Naive thymus-derived CD8-positive, alpha-beta T cell (primary cell): ENCODE results near the gene D2HGDH. TPM values are rescaled to one million over a fixed set of nuclear protein-coding genes. Genes with fewer than 3 reads are reported as not detected.
"Not testable (repeated sequence)": the region's sequence is repeated elsewhere in the genome, so short reads cannot be mapped to it uniquely, and the experiment has no call there.

Source experiments
- ATAC-seq, 2 donors: fragments of 150-1000 bp; cut with Tn5 transposase in 1 of 2; sonication (Bioruptor Pico), chemical (Tn5 transposase) in 1 of 2; 1 replicate in 1 of 2; 2 replicates in 1 of 2; pipeline ENCODE4 v1.10.0; 2021; ENCODE audit warnings: mild to moderate bottlenecking in 2 of 2, moderate library complexity in 2 of 2
- POLR2A ChIA-PET: fragments of 350-600 bp; sonication (Branson Sonifier 250); formaldehyde crosslinking; loops from one replicate; lab custom pipeline; 2021; ENCODE audit warnings: antibody characterized with exemption; lab: Charles Lee
- DNase-seq, 10 donors: peaks; one replicate each; pipeline versions ENCODE4 v3.0.0 to v3.0.0-alpha.2; 2020 to 2022
- H3K27ac Mint-ChIP-seq, 10 donors: one replicate each; pipeline ENCODE4 v1.8.0; 2020 to 2022; ENCODE audit warnings: mild to moderate bottlenecking in 10 of 10, mixed read lengths in 10 of 10, moderate library complexity in 4 of 10, inconsistent platforms in 1 of 10
- H3K27me3 Mint-ChIP-seq, 5 donors: one replicate each; pipeline ENCODE4 v1.8.0; 2021 to 2022; ENCODE audit warnings: mixed read lengths in 5 of 5
- H3K36me3 Mint-ChIP-seq, 3 donors: one replicate each; pipeline ENCODE4 v1.8.0; 2020 to 2022; ENCODE audit warnings: mixed read lengths in 3 of 3, mild to moderate bottlenecking in 2 of 3, inconsistent platforms in 1 of 3
- H3K4me1 Mint-ChIP-seq, 4 donors: one replicate each; pipeline ENCODE4 v1.8.0; 2021 to 2022; ENCODE audit warnings: mixed read lengths in 4 of 4
- H3K4me3 Mint-ChIP-seq, 10 donors: one replicate each; pipeline ENCODE4 v1.8.0; 2020 to 2022; ENCODE audit warnings: mild to moderate bottlenecking in 10 of 10, mixed read lengths in 10 of 10, moderate library complexity in 6 of 10, inconsistent platforms in 1 of 10
- H3K9me3 Mint-ChIP-seq, 9 donors: one replicate each; pipeline ENCODE4 v1.8.0; 2020 to 2022; ENCODE audit warnings: mixed read lengths in 9 of 9, mild to moderate bottlenecking in 3 of 9, inconsistent platforms in 1 of 9, moderate library complexity in 1 of 9
- polyA plus RNA-seq, 3 donors: library from polyadenylated mRNA; unstranded; fragments of 300-500 nt; fragmentation: Illumina TruSeq; gene quantifications; one replicate each; pipeline ENCODE4 v1.2.3, GENCODE V29; 2021
- total RNA-seq, 8 experiments: library from RNA in 2 of 8; stranded (reverse) in 2 of 8; gene quantifications; one replicate each; pipeline ENCODE4 v1.2.3 and lab custom pipeline; 2021 to 2026

Gene D2HGDH
- total and polyA plus RNA-seq, 5 experiments from 2014 or later = 1.5 to 51.6 (median 6.8) TPM

DNA sequence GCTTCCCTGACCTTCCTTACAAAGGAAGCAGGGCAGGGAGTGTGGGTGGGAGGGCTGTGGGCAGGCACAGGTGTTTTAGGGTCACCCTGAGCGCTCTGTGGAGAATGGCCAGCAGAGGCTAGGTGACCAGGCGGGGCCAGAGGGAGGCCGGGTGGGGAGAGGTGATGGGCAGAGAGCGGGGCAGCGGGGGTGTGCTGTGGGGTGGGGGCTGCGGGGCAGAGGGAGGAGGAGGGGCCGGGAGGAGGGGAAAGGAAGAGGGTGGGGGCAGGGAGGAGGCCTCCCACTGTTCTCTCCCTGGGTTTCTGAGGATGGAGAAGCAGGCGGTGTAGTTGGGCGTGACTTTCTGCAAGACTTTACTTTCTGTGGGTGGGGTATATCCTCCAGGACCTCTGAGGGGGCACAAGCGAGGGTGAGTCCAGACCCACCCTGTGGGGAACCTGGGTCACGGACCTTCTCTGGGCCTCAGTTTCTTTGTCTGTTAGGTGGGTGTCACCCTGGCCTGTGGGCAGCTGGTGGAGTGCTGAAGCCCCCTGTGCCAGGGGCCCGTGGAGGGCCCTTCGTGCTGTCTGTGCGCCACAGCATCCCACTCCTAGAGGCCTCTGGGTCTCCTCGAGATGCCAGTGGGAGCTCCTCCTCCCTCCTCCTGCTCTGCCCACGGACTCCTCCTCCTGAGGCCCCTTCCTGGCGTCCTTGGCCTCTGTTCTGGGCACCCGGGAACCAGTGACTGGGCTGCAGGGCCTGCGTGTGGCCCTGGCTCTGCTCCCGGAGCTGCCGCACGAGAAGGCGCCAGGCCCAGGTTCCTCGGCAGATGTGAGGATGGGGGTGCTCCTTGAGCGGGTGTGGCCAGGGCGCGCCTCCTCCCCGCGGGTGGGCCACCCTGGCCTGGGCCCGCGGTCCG is 68.2 kb downstream of the D2HGDH start:
- H3K27me3 Mint-ChIP-seq = peaks cover 0 to 9% (median 3%) of the 10 kb centered on the region in 5 donors
- H3K4me3 Mint-ChIP-seq = peak overlapping the region in 2 of 10 donors; percentile 14 to 69
- no peak overlapping the region for H3K27ac Mint-ChIP-seq
- H3K36me3 Mint-ChIP-seq = no peaks in the 10 kb centered on the region
- ATAC-seq (no peak), DNase-seq (no peak)
- no peaks in the 10 kb centered on the region for H3K9me3 Mint-ChIP-seq
- POLR2A ChIA-PET = no interaction called here
- peaks cover 4 to 11% (median 8%) of the 10 kb centered on the region in 4 donors for H3K4me1 Mint-ChIP-seq

DNA sequence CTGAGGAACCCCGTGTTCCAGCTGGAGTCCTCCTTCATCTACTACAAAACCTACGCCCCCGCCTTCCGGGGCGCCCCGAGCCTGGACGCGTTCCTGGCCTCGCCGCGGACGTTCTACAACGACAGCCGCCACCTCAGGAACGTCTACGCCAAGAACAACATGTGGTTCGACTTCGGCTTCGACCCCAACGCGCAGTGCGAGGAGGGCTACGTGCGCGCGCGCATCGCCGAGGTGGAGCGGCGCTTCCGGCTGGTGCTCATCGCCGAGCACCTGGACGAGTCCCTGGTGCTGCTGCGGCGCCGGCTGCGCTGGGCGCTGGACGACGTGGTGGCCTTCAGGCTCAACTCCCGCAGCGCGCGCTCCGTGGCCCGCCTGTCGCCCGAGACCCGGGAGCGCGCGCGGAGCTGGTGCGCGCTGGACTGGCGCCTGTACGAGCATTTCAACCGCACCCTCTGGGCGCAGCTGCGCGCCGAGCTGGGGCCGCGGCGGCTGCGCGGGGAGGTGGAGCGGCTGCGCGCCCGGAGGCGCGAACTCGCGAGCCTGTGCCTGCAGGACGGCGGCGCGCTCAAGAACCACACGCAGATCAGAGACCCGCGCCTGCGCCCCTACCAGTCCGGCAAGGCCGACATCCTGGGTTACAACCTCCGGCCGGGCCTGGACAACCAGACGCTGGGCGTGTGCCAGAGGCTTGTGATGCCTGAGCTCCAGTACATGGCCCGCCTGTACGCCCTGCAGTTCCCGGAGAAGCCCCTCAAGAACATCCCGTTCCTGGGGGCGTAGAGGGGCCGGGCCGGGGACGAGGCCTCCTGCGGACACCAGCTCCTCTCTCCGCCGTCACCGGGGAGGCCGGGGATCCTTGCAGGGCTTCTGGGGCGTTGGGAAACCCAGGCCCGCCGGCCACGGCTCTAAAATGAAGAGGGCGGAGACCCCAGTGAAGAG is 69.2 kb downstream of the D2HGDH start:
- no peaks in the 10 kb centered on the region for H3K9me3 Mint-ChIP-seq
- POLR2A ChIA-PET = no interaction called here
- ATAC-seq (peak; percentile 70 to 71), DNase-seq (peak in 6 of 10 donors; percentile 14 to 62 (median 38))
- no peaks in the 10 kb centered on the region for H3K36me3 Mint-ChIP-seq
- H3K4me3 Mint-ChIP-seq = peak overlapping the region; percentile 50 to 75 (median 62)
- peak overlapping the region in 3 of 10 donors; percentile 55 to 82 (median 70) for H3K27ac Mint-ChIP-seq
- H3K27me3 Mint-ChIP-seq = peaks cover 3 to 13% (median 4%) of the 10 kb centered on the region in 5 donors
- H3K4me1 Mint-ChIP-seq = peaks cover 4 to 11% (median 8%) of the 10 kb centered on the region in 4 donors

DNA sequence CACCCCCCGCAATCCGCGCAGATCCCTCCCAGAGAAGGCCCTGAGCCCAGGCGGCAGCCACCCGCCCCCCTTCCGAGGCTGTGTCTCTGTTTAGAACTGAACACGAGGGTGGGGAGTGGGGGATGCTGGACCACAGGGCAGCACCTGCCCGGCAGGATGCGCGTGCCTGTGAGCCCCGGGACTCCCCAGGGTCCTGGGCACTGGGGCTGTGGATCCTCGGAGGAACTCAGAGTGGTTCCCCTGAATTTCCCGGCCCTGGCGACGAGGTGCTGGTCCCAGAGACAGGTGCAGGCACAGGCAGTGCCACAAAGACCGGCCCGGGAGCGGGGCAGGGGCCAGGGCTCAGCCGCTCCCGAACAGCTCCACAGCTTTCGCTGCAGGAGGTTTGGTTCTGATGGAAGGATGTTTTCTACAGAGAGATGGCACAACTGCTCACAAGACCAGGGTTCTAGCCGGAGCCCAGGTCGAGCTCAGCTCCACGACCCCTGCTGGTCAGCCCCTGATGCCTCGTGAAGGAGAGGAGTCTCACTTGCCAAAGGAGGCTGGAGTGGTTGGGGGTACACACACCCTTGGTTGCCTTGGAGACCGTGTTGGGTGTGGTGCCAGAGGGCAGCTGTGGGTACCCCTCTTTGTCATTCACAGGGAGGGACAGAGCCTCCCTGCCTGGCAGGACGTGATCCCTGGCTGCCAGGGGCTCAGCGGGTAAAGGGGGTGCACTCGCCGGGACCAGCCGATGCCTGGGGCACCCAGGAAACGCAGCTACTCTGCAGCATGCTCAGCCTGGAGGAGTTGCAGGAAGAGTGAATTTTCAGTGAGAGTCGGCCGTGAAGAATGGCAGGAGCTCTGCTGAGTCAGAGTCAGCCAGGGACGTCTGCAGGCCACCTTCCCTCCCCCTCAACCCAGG is 70.1 kb downstream of the D2HGDH start:
- ATAC-seq = peak; percentile 44 to 51

DNA sequence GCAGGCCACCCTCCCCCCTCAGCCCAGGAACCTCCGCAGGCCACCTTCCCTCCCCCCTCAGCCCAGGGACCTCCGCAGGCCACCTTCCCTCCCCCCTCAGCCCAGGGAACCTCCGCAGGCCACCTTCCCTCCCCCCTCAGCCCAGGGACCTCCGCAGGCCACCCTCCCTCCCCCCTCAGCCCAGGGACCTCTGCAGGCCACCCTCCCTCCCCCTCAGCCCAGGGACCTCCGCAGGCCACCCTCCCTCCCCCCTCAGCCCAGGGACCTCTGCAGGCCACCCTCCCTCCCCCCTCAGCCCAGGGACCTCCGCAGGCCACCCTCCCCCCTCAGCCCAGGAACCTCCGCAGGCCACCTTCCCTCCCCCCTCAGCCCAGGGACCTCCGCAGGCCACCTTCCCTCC is 71.8 kb downstream of the D2HGDH start:
- H3K27me3 Mint-ChIP-seq = peaks cover 3 to 25% (median 4%) of the 10 kb centered on the region in 5 donors
- DNase-seq, H3K4me3 Mint-ChIP-seq, H3K27ac Mint-ChIP-seq, POLR2A ChIA-PET, ATAC-seq, H3K36me3 Mint-ChIP-seq, H3K9me3 Mint-ChIP-seq: not testable (repeated sequence)
- H3K4me1 Mint-ChIP-seq = peaks cover 4 to 11% (median 8%) of the 10 kb centered on the region in 4 donors

More for the DNA sequence above, 70.1 kb downstream of the D2HGDH start:
- H3K36me3 Mint-ChIP-seq = no peaks in the 10 kb centered on the region
- peaks cover 4 to 11% (median 8%) of the 10 kb centered on the region in 4 donors for H3K4me1 Mint-ChIP-seq
- H3K4me3 Mint-ChIP-seq = peak overlapping the region in 9 of 10 donors; percentile 32 to 75 (median 65)
- POLR2A ChIA-PET = no interaction called here
- H3K9me3 Mint-ChIP-seq = no peaks in the 10 kb centered on the region
- peaks cover 3 to 23% (median 4%) of the 10 kb centered on the region in 5 donors for H3K27me3 Mint-ChIP-seq
- DNase-seq = peak in 3 of 10 donors; percentile 22 to 60 (median 22)
- peak overlapping the region in 3 of 10 donors; percentile 10 to 44 (median 15) for H3K27ac Mint-ChIP-seq

DNA sequence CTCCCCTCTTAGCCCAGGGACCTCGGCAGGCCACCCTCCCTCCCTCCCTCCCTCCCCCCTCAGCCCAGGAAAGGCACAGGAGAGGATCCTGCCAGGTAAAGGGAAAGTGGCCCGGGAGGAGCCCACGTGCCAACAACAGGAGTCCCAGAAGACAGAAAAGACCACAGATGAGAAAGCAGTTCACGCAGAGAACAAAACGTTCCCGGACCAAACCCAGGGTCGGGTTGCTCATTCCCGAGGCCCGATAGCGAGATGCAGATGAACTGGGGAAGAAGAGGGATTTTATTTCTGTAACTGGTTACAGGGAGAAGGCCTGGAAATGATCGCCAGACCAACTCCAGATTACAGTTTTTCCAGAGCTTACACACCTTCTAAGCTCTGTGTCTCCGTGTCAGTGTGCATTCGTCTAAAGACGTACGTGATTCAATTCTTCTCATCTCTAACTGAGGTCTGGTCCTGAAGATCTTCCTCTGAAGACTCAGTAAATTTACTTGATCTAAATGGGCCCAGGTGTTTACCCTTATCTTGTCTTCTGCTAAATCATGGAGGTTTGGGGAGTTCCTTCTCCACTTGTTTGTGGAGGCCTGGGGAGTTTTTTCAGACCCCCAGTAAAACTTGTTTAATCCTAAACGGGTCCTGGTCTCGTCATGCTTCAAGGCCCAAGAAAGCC is 73.8 kb downstream of the D2HGDH start:
- POLR2A ChIA-PET = no interaction called here
- Mint-ChIP-seq H3K27me3 (peaks cover 3 to 25% (median 4%) of the 10 kb centered on the region in 5 donors), H3K27ac (peak overlapping the region in 1 of 10 donors; percentile 14), H3K36me3 (no peaks in the 10 kb centered on the region), H3K4me1 (peaks cover 4 to 9% (median 7%) of the 10 kb centered on the region in 4 donors), H3K4me3 (peak overlapping the region in 1 of 10 donors; percentile 38), H3K9me3 (no peaks in the 10 kb centered on the region)
- ATAC-seq (no peak), DNase-seq (no peak)

DNA sequence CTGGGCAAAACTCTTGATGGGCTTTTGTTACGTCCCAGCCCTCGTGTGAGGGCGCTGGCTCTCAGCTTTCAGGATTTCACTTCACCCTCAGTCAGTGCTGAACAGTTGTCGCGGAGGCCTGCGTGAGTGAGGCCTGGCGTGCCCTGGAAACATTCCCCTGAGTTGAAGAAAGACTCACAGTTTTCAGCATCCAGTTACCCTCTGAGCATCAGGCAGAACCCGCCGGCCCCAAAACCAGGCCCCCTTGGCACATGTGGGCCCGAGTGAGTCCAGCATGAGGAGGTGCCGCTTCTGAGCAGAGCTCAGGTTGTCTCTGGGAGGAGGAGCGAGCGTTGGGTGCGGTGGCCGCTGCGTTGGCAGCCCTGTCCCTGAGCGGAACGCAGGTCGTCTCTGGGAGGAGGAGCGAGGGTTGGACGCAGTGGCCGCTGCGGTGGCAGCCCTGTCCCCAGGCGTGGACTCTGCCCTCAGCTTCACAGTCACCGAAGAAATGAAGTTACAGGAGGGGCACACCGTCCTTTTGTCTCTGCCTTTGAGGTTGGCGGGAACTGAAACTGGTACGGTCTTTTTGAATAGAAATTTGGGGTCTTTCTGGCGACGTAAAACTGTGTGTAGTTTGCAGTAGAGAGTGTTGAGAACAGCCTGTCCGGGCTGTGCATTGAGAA is 74.4 kb downstream of the D2HGDH start, which contains the start of gene NEU4:
TSS of gene NEU4 (plus strand) at position 473 of the 662 bp plus-strand sequence. CDS start 5,292 bp downstream, outside the sequence.
- DNase-seq (no peak), ATAC-seq (no peak)
- POLR2A ChIA-PET = no interaction called here
- peaks cover 3 to 7% (median 6%) of the 10 kb centered on the region in 4 donors for H3K4me1 Mint-ChIP-seq
- peak within 1 kb of the TSS in 1 of 10 donors; percentile 38 for H3K4me3 Mint-ChIP-seq
- peaks cover 0 to 25% (median 3%) of the 10 kb centered on the region in 5 donors for H3K27me3 Mint-ChIP-seq
- no peaks in the 10 kb centered on the region for H3K36me3 Mint-ChIP-seq
- no peaks in the 10 kb centered on the region for H3K9me3 Mint-ChIP-seq
- H3K27ac Mint-ChIP-seq = peak within 1 kb of the TSS in 4 of 10 donors; percentile 34 to 63 (median 37)

DNA sequence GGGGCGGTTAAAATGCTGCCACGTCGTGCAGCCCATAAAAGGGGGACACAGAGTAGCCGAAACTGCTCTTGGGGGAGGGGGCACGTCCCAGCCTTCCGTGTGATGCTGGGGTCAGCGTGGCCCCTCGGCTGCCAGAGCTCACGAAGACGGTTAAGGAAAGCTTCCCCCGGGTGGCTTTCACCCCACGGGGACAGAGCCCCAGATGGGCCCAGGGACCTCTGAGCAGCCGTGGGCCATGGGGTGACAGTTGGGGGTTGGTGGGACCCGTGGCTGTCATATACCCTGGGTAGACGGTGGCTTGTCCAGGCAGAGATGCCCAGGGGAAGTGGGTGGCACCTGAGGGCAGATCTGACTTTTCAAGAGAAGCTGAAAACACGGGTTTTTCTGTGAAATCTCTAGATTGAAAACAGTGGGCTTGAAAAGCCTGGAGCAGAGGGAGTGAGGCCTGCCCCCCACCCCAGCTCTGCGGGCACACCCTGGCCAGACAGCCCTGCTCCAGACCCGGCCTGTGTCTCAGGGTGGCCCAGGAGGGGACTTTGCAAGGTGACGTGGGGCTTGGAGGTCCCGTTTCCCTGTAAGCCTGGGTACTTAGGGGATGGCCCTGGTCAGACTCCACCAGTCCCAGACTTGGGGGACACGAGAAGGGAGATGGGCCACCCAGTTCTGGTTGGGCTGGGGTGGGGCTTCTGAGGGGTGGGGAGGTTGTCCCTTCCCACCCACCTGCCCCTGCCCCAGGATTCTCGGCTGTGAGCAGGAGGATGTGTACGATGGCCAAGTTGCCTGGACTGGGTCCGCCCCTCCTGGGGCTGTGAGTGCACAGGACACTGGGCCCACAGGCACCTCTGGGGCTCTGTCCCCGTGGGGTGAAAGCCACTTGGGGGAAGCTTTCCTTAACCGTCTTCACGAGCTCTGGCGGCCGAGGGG is 75.2 kb downstream of the D2HGDH start:
- H3K27ac Mint-ChIP-seq = peak overlapping the region in 3 of 10 donors; percentile 34 to 63 (median 37)
- DNase-seq = no peak
- no peak for ATAC-seq
- peaks cover 0 to 23% (median 3%) of the 10 kb centered on the region in 5 donors for H3K27me3 Mint-ChIP-seq
- POLR2A ChIA-PET = no interaction called here
- no peaks in the 10 kb centered on the region for H3K9me3 Mint-ChIP-seq
- H3K4me3 Mint-ChIP-seq = no peak overlapping the region
- peaks cover 0 to 7% (median 4%) of the 10 kb centered on the region in 4 donors for H3K4me1 Mint-ChIP-seq
- no peaks in the 10 kb centered on the region for H3K36me3 Mint-ChIP-seq

DNA sequence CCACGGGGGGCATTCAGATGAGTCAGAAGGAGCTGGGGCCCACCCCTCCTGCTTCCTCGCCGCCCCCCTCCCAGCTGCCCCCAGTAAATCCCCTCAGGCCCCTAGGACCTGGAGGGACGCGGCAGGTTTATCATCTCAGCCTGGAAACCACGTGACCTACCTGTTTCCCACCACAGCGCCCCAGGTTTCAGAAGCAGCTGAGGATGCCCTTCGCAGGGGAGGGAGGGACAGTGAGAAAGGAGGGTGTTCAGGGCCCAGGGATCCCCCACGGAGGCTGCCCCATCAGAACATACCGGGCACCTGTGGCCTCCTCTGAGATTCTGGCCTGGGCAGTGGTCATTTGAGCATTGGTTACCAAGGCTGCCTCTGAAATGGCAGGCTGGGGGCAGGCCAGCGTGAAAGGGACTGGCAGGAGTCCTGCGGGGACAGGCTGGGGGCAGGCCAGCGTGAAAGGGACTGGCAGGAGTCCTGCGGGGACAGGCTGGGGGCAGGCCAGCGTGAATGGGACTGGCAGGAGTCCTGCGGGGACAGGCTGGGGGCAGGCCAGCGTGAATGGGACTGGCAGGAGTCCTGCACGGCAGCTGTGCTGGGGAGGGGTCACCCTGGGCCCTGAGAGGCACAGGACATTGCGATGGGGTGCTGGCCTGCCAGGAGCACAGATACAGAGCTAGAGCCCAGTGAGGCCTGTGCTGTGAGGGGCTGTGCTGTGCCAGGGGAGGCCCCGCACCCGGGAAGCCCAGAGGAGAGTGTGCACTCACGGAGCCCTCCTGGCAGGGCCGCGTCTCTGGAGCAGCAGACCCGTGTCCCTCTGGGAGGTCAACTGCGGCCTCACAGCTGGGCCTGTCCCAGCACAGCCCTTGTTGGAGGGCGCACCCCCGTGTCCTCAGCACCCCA is 76.1 kb downstream of the D2HGDH start:
- Mint-ChIP-seq H3K27ac (no peak overlapping the region), H3K36me3 (no peaks in the 10 kb centered on the region), H3K27me3 (peaks cover 0 to 25% (median 3%) of the 10 kb centered on the region in 5 donors), H3K4me1 (peaks cover 0 to 3% (median 1%) of the 10 kb centered on the region in 4 donors), H3K9me3 (no peaks in the 10 kb centered on the region), H3K4me3 (no peak overlapping the region)
- DNase-seq (no peak), ATAC-seq (no peak)
- POLR2A ChIA-PET = no interaction called here

DNA sequence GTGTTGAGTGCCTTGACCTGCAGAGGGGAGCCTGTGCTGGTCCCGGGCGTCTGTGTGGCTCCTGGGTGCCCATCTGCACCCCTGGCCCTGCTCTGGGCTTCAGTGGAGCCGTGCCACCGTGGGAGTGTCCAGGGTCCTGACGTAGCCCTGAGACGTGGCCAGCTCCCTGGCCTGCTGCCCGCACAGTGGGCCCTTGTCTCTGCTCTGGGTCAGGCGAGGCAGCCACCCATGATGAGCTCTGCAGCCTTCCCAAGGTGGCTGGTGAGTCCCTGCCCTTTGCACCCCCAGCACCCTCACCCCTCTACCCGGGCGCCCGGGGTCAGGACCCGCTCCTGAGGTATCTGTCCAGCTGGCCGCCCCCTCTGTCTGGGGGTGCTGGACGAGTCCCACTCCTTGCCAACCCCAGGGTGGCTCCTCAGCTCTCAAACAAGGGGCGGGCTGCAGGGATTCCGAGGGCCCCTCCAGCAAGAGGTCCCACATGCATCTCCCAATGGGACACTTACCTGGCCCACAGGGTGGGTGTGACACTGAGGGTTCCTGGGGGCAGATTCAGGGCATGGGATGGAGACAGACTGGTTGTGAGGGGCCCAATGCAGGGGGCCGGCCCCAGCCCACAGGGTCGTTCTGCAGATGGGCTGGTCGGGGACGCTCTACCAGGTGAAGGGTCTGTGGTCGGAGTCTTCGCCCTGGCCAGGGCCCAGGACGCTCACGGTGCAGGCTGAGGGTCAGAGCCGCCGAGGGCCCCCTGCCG is 76.9 kb downstream of the D2HGDH start:
- no peak for DNase-seq
- no peak for ATAC-seq
- Mint-ChIP-seq H3K4me3 (no peak overlapping the region), H3K9me3 (no peaks in the 10 kb centered on the region), H3K36me3 (no peaks in the 10 kb centered on the region), H3K27me3 (peaks cover 0 to 25% (median 3%) of the 10 kb centered on the region in 5 donors), H3K27ac (peak overlapping the region in 1 of 10 donors; percentile 24), H3K4me1 (peaks cover 0 to 3% (median 1%) of the 10 kb centered on the region in 4 donors)
- POLR2A ChIA-PET = no interaction called here
